ENCODE measurements around the gene BLVRB.
"Not testable (repeated sequence)": the region's sequence is repeated elsewhere in the genome, so short reads cannot be mapped to it uniquely, and the experiment has no call there.

BLVRB gene

GRCh38 chr19:40494191-40494838, 28.8 kb upstream of the BLVRB start:
- Histone ChIP-seq H3K27ac (no peak overlapping the region), H3K27me3 (ENCODE audit: insufficient read depth, low read depth, severe bottlenecking) (no peaks in the 10 kb centered on the region), H3K36me3 (no peaks in the 10 kb centered on the region), H3K4me3 (ENCODE audit: low read depth, low read length) (no peak overlapping the region), H3K9me3 (ENCODE audit: severe bottlenecking) (no peaks in the 10 kb centered on the region)
- no peak for DNase-seq
- TF ChIP-seq CTCF (IDR thresholded peaks at IDR 0.05; ENCODE audit: low read depth, low read length) = no peak

- Histone ChIP-seq H3K9me3 (ENCODE audit: severe bottlenecking) (no peaks in the 10 kb centered on the region), H3K4me3 (ENCODE audit: low read depth, low read length) (no peak overlapping the region), H3K27me3 (ENCODE audit: insufficient read depth, low read depth, severe bottlenecking) (no peaks in the 10 kb centered on the region), H3K36me3 (no peaks in the 10 kb centered on the region), H3K27ac (no peak overlapping the region)
- no peak for DNase-seq
- TF ChIP-seq CTCF (IDR thresholded peaks at IDR 0.05; ENCODE audit: low read depth, low read length) = no peak
Observed at GRCh38 chr19:40493778-40494177, 28.2 kb upstream of the BLVRB start.

DNA sequence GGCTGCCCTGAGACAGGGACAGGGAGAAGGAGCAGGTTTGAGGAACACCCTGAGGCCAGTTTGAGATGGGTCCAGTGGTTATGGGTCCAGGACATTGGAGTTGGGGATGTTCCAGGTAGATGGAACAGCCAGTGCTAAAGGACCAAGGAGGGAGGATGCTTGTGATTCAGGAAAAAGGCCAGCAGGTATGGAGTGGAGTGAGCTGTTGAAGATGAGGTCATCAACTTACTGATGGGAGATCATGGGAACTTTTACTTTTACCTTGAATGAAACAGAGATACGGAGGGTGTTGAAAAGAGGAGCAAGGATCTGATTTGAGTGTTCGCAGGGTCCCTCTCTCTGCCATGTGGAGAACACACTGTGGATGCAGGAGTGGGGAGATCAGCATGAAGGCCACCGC, 26.7 kb upstream of the BLVRB start:
- Histone ChIP-seq H3K27ac (no peak overlapping the region), H3K27me3 (ENCODE audit: insufficient read depth, low read depth, severe bottlenecking) (no peaks in the 10 kb centered on the region), H3K9me3 (ENCODE audit: severe bottlenecking) (no peaks in the 10 kb centered on the region), H3K36me3 (no peaks in the 10 kb centered on the region), H3K4me3 (ENCODE audit: low read depth, low read length) (no peak overlapping the region)
- no peak for TF ChIP-seq CTCF (IDR thresholded peaks at IDR 0.05; ENCODE audit: low read depth, low read length)
- DNase-seq = no peak

GRCh38 chr19:40489882-40490230, 24.3 kb upstream of the BLVRB start:
- no peak for TF ChIP-seq CTCF (IDR thresholded peaks at IDR 0.05; ENCODE audit: low read depth, low read length)
- Histone ChIP-seq H3K9me3 (ENCODE audit: severe bottlenecking) (no peaks in the 10 kb centered on the region), H3K27me3 (ENCODE audit: insufficient read depth, low read depth, severe bottlenecking) (no peaks in the 10 kb centered on the region), H3K27ac (no peak overlapping the region), H3K4me3 (ENCODE audit: low read depth, low read length) (no peak overlapping the region), H3K36me3 (no peaks in the 10 kb centered on the region)
- DNase-seq = no peak

- Histone ChIP-seq H3K4me3 (ENCODE audit: low read depth, low read length) (no peak overlapping the region), H3K27ac (no peak overlapping the region), H3K27me3 (ENCODE audit: insufficient read depth, low read depth, severe bottlenecking) (no peaks in the 10 kb centered on the region), H3K9me3 (ENCODE audit: severe bottlenecking) (no peaks in the 10 kb centered on the region), H3K36me3 (no peaks in the 10 kb centered on the region)
- no peak for TF ChIP-seq CTCF (IDR thresholded peaks at IDR 0.05; ENCODE audit: low read depth, low read length)
- no peak for DNase-seq
Observed at GRCh38 chr19:40486017-40486416, 20.5 kb upstream of the BLVRB start.

- not testable (repeated sequence) for H3K4me3 ChIP-seq (ENCODE audit: low read depth, low read length); H3K9me3 ChIP-seq (ENCODE audit: severe bottlenecking); DNase-seq; H3K27ac ChIP-seq; H3K36me3 ChIP-seq; H3K27me3 ChIP-seq (ENCODE audit: insufficient read depth, low read depth, severe bottlenecking)
Observed at GRCh38 chr19:40475878-40476644, 10.5 kb upstream of the BLVRB start.

All from WERI-Rb-1 (cell line).